Measurements from ENCODE around the gene ATRNL1. TPM values are rescaled to one million over a fixed set of nuclear protein-coding genes. Genes with fewer than 3 reads are reported as not detected.
"Not testable (repeated sequence)": the region's sequence is repeated elsewhere in the genome, so short reads cannot be mapped to it uniquely, and the experiment has no call there.

The ATRNL1 gene
- total RNA-seq, 2 donors from 2014 or later = 0.38 to 1.9 TPM

GRCh38 chr10:115379064-115379463 is 285.9 kb downstream of the ATRNL1 start:
- intact Hi-C loops (cut with DNase I) = no loop called here
- DNase-seq (no peak), ATAC-seq (no peak)

GRCh38 chr10:115384665-115385064 is 291.5 kb downstream of the ATRNL1 start:
- DNase-seq (no peak), ATAC-seq (no peak)
- intact Hi-C loops (cut with DNase I) = no loop called here

- DNase-seq (no peak), ATAC-seq (no peak)
- intact Hi-C loops (cut with DNase I) = no loop called here
These were observed 297.4 kb downstream of the ATRNL1 start for GRCh38 chr10:115390607-115391006.

DNA sequence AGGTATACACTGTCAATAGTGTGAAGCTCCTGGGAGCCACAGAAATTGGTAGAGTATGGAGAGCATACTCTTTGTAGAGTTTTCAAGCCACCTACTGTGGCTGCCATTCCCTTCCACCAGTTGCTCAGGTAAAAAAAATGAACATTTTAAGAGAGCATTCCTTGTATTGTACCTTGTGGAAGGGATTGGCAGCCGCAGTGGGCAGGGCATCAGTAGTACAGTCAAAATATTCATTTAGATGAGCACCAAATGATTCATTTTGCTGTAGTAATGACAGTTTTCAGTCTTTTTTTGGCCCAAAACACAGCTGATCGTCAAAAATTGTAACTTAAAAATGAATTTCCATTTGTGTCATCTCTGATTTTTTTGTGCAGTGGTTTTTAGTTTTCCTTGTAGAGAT is 304.9 kb downstream of the ATRNL1 start:
- ATAC-seq (no peak), DNase-seq (no peak)
- intact Hi-C loops (cut with DNase I) = no loop called here

GRCh38 chr10:115402699-115403098 is 309.5 kb downstream of the ATRNL1 start:
- intact Hi-C loops (cut with DNase I) = no loop called here
- ATAC-seq (peak; percentile 38 to 69), DNase-seq (no peak)

- ATAC-seq; DNase-seq; intact Hi-C loops (cut with DNase I): not testable (repeated sequence)
These were observed 312.7 kb downstream of the ATRNL1 start for GRCh38 chr10:115405838-115406237.

GRCh38 chr10:115409347-115409746 is 316.2 kb downstream of the ATRNL1 start:
- no peak for DNase-seq
- intact Hi-C loops (cut with DNase I) = no loop called here
- no peak for ATAC-seq

DNA sequence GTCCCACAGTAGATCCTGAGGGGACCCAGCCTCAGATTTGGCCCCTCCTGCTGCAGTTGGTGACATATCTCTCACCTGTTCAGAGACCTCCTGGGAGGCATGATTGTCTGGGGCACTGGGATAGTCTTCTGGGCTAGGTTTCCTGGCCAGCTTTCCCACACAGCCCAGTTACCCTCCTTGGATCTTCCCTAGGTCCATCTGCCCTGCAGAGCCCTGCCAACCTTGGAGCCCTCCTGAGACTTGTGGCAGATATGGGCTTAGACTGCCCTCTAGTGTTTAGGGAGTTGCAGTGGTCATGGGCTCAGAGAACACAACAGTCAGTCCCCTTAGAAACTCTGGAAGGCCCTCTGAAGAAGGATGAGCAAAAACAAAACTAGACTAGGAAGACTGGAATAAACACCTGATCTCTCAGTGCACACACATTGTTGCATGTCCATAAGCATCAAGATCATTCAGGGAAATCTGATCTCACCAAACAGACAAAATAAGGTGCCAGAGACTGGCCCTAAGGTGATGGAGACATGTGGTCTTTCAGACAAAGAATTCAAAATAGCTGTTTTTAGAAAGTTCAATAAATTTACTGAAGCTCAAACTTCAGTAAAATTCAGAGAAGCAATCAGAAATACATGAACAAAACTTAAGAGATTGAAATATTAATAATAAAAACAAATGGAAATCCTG is 324.6 kb downstream of the ATRNL1 start:
- ATAC-seq = no peak
- no peak for DNase-seq
- intact Hi-C loops (cut with DNase I) = no loop called here

GRCh38 chr10:115422624-115423023 is 329.5 kb downstream of the ATRNL1 start:
- ATAC-seq (no peak), DNase-seq (no peak)
- intact Hi-C loops (cut with DNase I) = no loop called here

GRCh38 chr10:115427611-115428010 is 334.4 kb downstream of the ATRNL1 start:
- intact Hi-C loops (cut with DNase I) = no loop called here
- DNase-seq (no peak), ATAC-seq (no peak)

GRCh38 chr10:115432188-115432819 is 339.1 kb downstream of the ATRNL1 start:
- intact Hi-C loops (cut with DNase I) = no loop called here
- ATAC-seq (no peak), DNase-seq (no peak)

GRCh38 chr10:115436999-115437398 is 343.8 kb downstream of the ATRNL1 start:
- no peak for ATAC-seq
- no peak for DNase-seq
- intact Hi-C loops (cut with DNase I) = no loop called here

DNA sequence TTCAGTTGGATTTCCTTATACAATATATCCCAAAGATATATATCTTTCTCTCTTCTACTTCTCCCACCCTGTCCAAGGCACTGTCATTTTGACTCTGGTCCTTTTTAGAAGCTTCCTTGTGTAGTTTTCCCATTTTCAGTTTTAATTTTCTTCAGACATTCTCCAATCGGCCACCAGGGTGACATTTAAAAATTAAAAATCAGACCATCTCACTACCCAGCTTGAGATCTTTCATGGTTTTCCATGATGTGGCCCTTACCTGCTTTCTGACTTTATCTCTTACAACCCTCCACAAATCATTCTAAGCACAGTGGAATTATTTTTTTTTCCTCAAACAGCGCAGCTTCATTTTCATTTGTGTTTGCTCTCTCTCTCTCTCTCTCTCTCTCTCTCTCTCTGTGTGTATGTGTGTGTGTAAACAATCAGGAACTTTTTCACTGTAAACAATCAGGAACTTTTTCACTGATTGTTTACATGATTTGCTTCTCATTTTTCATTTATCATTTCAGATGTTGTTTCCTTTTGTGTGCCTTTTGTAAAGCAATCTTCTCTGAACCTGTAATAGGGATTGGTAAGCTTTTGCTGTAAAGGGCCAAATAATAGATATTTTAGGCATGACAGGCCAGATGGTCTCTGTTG is 348.9 kb downstream of the ATRNL1 start:
- ATAC-seq (no peak), DNase-seq (no peak)
- intact Hi-C loops (cut with DNase I) = no loop called here

GRCh38 chr10:115456812-115457211 is 363.6 kb downstream of the ATRNL1 start:
- DNase-seq = no peak
- intact Hi-C loops (cut with DNase I) = no loop called here
- ATAC-seq = no peak

- intact Hi-C loops (cut with DNase I) = no loop called here
- DNase-seq (no peak), ATAC-seq (no peak)
These were observed 390.1 kb downstream of the ATRNL1 start for GRCh38 chr10:115483294-115483693.

DNA sequence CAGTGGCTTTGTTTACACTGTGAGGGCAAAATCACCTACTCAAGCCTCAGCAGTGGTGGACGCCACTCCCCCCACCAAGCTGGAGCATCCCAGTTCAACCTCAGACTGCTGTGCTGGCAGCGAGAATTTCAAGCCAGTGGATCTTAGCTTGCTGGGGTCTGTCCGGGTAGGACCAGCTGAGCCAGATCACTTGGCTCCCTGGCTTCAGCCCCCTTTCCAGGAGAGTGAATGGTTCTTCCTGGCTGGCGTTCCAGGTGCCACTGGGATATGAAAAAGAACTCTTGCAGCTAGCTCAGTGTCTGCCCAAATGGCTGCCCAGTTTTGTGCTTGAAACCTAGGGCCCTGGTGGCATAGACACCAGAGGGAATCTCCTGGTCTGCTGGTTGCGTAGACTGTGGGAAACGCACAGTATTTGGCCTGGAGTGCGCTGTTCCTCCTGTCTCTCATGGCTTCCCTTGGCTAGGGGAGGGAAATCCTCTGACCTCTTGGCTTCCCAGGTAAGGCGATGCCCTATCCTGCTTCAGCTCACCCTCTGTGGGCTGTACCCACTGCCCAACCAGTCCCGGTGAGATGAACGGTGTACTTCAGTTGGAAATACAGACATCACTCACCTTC is 398.5 kb downstream of the ATRNL1 start:
- ATAC-seq (no peak), DNase-seq (no peak)
- intact Hi-C loops (cut with DNase I) = no loop called here

GRCh38 chr10:115503546-115503945 is 410.4 kb downstream of the ATRNL1 start:
- intact Hi-C loops (cut with DNase I) = no loop called here
- DNase-seq (no peak), ATAC-seq (no peak)

- intact Hi-C loops (cut with DNase I) = no loop called here
- no peak for DNase-seq
- ATAC-seq = no peak
These were observed 421.7 kb downstream of the ATRNL1 start for GRCh38 chr10:115514895-115515294.

- DNase-seq = no peak
- intact Hi-C loops (cut with DNase I) = no loop called here
- no peak for ATAC-seq
These were observed 432.0 kb downstream of the ATRNL1 start for GRCh38 chr10:115525141-115525540.

GRCh38 chr10:115527682-115528081 is 434.5 kb downstream of the ATRNL1 start:
- intact Hi-C loops (cut with DNase I); DNase-seq; ATAC-seq: not testable (repeated sequence)

Measured in left cardiac atrium (tissue), 4 donors.